ENCODE results near the gene LONP1.

LONP1 gene

GRCh38 chr19:5672708-5673459 lies 47.1 kb downstream of the LONP1 start:
- H3K27me3 ChIP-seq = no peaks in the 10 kb centered on the region
- no peak overlapping the region for H3K4me2 ChIP-seq
- H3K27ac ChIP-seq = no peak overlapping the region
- H4K20me1 ChIP-seq = peaks cover 33% of the 10 kb centered on the region
- H3K9me3 ChIP-seq = no peaks in the 10 kb centered on the region
- H3K4me3 ChIP-seq = no peak overlapping the region
- TF ChIP-seq Cebpa-rat (IDR thresholded peaks at IDR 0.05) = no peak
- H3K36me3 ChIP-seq = peaks cover 76% of the 10 kb centered on the region
- H3K4me1 ChIP-seq = 0 out of 2 replicates have a peak, but pooled peaks cover 9% of the 10 kb centered on the region
- H3K9ac ChIP-seq = no peak overlapping the region

GRCh38 chr19:5671600-5671999 lies 48.3 kb downstream of the LONP1 start:
- no peak overlapping the region for H3K9ac ChIP-seq
- no peaks in the 10 kb centered on the region for H3K27me3 ChIP-seq
- H4K20me1 ChIP-seq = peaks cover 46% of the 10 kb centered on the region
- H3K36me3 ChIP-seq = peaks cover 78% of the 10 kb centered on the region
- H3K27ac ChIP-seq = no peak overlapping the region
- no peak overlapping the region for H3K4me3 ChIP-seq
- TF ChIP-seq Cebpa-rat (IDR thresholded peaks at IDR 0.05) = no peak
- H3K4me2 ChIP-seq = no peak overlapping the region
- H3K9me3 ChIP-seq = no peaks in the 10 kb centered on the region
- H3K4me1 ChIP-seq = 0 out of 2 replicates have a peak, but pooled peaks cover 9% of the 10 kb centered on the region

GRCh38 chr19:5669212-5669611 lies 50.7 kb downstream of the LONP1 start:
- H3K4me3 ChIP-seq = no peak overlapping the region
- H3K9me3 ChIP-seq = no peaks in the 10 kb centered on the region
- TF ChIP-seq Cebpa-rat (IDR thresholded peaks at IDR 0.05) = no peak
- no peak overlapping the region for H3K27ac ChIP-seq
- H3K4me1 ChIP-seq = 0 out of 2 replicates have a peak, but pooled peaks cover 9% of the 10 kb centered on the region
- peaks cover 70% of the 10 kb centered on the region for H4K20me1 ChIP-seq
- no peaks in the 10 kb centered on the region for H3K27me3 ChIP-seq
- H3K36me3 ChIP-seq = peaks cover 87% of the 10 kb centered on the region
- no peak overlapping the region for H3K4me2 ChIP-seq
- no peak overlapping the region for H3K9ac ChIP-seq

GRCh38 chr19:5667751-5668271 lies 52.1 kb downstream of the LONP1 start:
- no peak overlapping the region for H3K27ac ChIP-seq
- H3K27me3 ChIP-seq = no peaks in the 10 kb centered on the region
- no peak overlapping the region for H3K9ac ChIP-seq
- peaks cover 84% of the 10 kb centered on the region for H4K20me1 ChIP-seq
- no peak overlapping the region for H3K4me3 ChIP-seq
- 0 out of 2 replicates have a peak, but pooled peaks cover 9% of the 10 kb centered on the region for H3K4me1 ChIP-seq
- H3K36me3 ChIP-seq = peaks cover 98% of the 10 kb centered on the region
- no peaks in the 10 kb centered on the region for H3K9me3 ChIP-seq
- H3K4me2 ChIP-seq = no peak overlapping the region
- no peak for TF ChIP-seq Cebpa-rat (IDR thresholded peaks at IDR 0.05)

GRCh38 chr19:5666921-5667610 lies 52.9 kb downstream of the LONP1 start:
- H3K9ac ChIP-seq = no peak overlapping the region
- no peak overlapping the region for H3K27ac ChIP-seq
- H4K20me1 ChIP-seq = peaks cover 92% of the 10 kb centered on the region
- H3K9me3 ChIP-seq = no peaks in the 10 kb centered on the region
- H3K4me3 ChIP-seq = no peak overlapping the region
- no peak for TF ChIP-seq Cebpa-rat (IDR thresholded peaks at IDR 0.05)
- H3K4me1 ChIP-seq = 0 out of 2 replicates have a peak, but pooled peaks cover 9% of the 10 kb centered on the region
- H3K27me3 ChIP-seq = no peaks in the 10 kb centered on the region
- peaks cover 98% of the 10 kb centered on the region for H3K36me3 ChIP-seq
- no peak overlapping the region for H3K4me2 ChIP-seq

GRCh38 chr19:5665781-5666513 lies 54.0 kb downstream of the LONP1 start:
- peaks cover 96% of the 10 kb centered on the region for H4K20me1 ChIP-seq
- no peak for TF ChIP-seq Cebpa-rat (IDR thresholded peaks at IDR 0.05)
- H3K9ac ChIP-seq = no peak overlapping the region
- H3K27ac ChIP-seq = no peak overlapping the region
- no peaks in the 10 kb centered on the region for H3K9me3 ChIP-seq
- peaks cover 98% of the 10 kb centered on the region for H3K36me3 ChIP-seq
- no peaks in the 10 kb centered on the region for H3K27me3 ChIP-seq
- H3K4me3 ChIP-seq = no peak overlapping the region
- H3K4me2 ChIP-seq = no peak overlapping the region
- 0 out of 2 replicates have a peak, but pooled peaks cover 9% of the 10 kb centered on the region for H3K4me1 ChIP-seq

GRCh38 chr19:5664515-5664914 lies 55.4 kb downstream of the LONP1 start:
- H3K27ac ChIP-seq = no peak overlapping the region
- H3K4me2 ChIP-seq = no peak overlapping the region
- H3K9ac ChIP-seq = no peak overlapping the region
- H4K20me1 ChIP-seq = peaks cover 99% of the 10 kb centered on the region
- TF ChIP-seq Cebpa-rat (IDR thresholded peaks at IDR 0.05) = no peak
- H3K36me3 ChIP-seq = peaks cover 100% of the 10 kb centered on the region
- no peak overlapping the region for H3K4me3 ChIP-seq
- H3K4me1 ChIP-seq = no peaks in the 10 kb centered on the region
- H3K27me3 ChIP-seq = no peaks in the 10 kb centered on the region
- no peaks in the 10 kb centered on the region for H3K9me3 ChIP-seq

- H3K36me3 ChIP-seq = peaks cover 100% of the 10 kb centered on the region
- H4K20me1 ChIP-seq = peaks cover 97% of the 10 kb centered on the region
- H3K4me3 ChIP-seq = no peak overlapping the region
- no peaks in the 10 kb centered on the region for H3K27me3 ChIP-seq
- no peak overlapping the region for H3K27ac ChIP-seq
- no peaks in the 10 kb centered on the region for H3K4me1 ChIP-seq
- H3K9ac ChIP-seq = no peak overlapping the region
- H3K4me2 ChIP-seq = no peak overlapping the region
- TF ChIP-seq Cebpa-rat (IDR thresholded peaks at IDR 0.05) = no peak
- no peaks in the 10 kb centered on the region for H3K9me3 ChIP-seq
These were observed 56.0 kb downstream of the LONP1 start for GRCh38 chr19:5663904-5664303.

GRCh38 chr19:5661483-5661882 lies 58.5 kb downstream of the LONP1 start:
- peaks cover 99% of the 10 kb centered on the region for H3K36me3 ChIP-seq
- no peak overlapping the region for H3K27ac ChIP-seq
- peaks cover 92% of the 10 kb centered on the region for H4K20me1 ChIP-seq
- no peaks in the 10 kb centered on the region for H3K4me1 ChIP-seq
- H3K4me3 ChIP-seq = no peak overlapping the region
- TF ChIP-seq Cebpa-rat (IDR thresholded peaks at IDR 0.05) = no peak
- H3K4me2 ChIP-seq = no peak overlapping the region
- H3K27me3 ChIP-seq = no peaks in the 10 kb centered on the region
- no peak overlapping the region for H3K9ac ChIP-seq
- H3K9me3 ChIP-seq = no peaks in the 10 kb centered on the region

Measured in BLaER1 (cell line).